ENCODE data around the gene TGFBR3.
A peak's percentile ranks its signal among the peaks of the same experiment; 100 is the strongest.

The TGFBR3 gene

DNA sequence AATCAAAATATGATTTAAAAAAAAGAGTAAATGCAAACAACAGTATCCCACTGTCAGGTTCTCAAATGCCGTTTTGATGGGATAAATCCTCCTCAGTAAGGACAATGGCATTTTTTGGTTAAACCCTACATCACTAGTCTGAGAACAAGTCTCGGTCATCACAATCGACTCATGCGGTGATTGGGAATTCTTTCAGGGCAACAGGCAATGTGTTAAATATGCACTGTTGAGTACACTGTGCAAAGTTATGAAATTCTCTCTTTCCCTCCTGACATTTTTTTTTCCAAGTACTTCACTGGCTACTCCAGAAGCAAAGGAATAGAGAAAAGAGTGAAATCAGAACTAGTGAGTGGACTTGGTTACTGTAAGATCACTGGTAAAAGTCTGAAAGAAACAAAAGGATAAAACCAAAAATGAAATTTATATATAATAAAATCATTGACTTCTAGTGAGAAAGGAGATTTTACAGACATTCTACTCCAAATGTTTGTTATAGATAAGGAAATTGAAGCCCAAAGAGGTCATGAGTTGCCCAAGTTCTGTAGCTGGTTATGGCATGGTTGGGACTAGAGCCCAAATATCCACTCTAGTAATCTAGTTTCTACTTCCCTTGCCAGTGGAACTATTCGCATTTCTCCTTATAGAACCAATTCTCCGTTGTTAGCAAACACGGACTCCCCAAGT, 111.3 kb downstream of the TGFBR3 start:
- no peak for DNase-seq

DNA sequence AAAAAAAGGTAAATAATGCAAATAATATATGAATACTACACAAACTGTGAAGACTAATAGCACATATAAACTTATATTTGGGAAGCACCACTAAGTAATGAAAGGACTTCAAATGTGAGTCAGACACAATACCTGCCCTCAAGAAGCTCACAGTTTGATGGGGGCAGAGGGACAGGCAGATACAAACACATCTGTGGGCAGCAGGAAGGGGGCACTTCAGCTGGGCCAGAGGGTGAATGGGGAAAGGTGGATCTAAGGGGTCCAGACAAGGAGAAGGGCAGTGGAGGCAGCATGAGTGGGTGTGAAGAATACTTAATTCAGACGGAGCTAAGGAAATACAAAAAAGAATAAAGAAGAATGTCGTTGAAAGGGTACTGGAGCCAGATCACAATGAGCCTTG, 114.2 kb downstream of the TGFBR3 start:
- no peak for DNase-seq

GRCh38 chr1:91770667-91771268, 115.2 kb downstream of the TGFBR3 start:
- no peak for DNase-seq

DNA sequence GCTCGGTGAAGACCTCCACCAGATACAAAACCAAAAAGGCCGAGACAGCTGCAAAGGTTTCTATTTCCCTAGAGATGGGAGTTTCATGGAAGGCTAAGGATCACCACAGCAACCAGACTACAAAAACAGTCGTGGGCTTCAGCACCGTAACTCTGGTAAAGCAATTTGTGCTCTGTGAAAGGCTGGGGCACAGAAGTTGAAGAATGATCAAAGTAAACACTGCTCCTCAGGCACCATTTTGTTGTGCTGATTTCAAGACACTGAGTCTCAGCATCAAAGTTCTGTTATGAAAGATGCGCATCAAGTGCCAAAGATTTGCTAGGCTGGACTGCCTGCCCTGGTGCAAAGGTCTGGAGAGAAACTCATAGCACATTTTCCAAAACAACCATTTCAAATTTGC, 116.2 kb downstream of the TGFBR3 start:
- no peak for DNase-seq

DNA sequence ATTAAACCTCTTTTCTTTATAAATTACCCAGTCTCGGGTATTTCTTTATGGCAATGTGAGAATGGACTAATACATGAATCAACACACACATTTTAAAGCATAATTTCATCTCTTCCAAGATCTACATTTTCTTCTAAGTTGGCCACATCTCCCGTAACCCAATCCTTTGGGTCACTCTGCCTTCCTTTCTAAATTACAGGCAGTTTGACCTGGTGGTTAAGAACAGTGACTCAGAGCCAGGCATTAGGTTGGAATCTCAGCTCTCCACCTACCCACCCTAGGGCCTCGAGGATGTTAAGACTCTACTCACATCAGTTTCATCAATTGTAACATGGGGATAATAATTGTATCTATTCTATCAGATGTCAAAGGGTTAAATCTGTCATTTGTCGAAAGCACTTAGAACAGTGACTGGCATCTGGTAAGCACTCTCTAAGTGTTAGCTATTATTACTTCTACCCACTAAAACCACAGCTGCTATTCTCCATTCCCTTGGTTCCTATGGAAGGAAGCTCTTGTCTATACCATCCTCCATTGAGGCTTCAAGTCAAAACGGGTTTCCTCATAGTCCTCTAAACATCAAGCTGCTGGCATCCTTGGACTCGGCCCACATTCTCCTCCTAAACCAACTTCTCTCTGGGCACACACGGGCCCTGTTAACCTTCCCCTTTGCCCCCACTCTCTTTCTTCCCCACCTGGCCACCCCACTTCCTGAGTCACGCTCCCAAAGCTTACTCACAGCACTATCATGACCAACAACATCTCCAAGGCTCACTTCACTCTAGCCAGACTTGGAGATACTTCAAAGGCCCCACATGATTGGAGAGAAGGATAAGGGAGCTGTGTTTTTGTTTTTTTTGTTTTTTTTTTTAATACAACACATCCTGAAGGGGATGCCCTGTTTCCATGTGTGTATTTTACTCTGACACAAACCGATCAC, 116.9 kb downstream of the TGFBR3 start:
- DNase-seq: no peak

GRCh38 chr1:91768120-91768519, 117.8 kb downstream of the TGFBR3 start:
- no peak for DNase-seq

DNA sequence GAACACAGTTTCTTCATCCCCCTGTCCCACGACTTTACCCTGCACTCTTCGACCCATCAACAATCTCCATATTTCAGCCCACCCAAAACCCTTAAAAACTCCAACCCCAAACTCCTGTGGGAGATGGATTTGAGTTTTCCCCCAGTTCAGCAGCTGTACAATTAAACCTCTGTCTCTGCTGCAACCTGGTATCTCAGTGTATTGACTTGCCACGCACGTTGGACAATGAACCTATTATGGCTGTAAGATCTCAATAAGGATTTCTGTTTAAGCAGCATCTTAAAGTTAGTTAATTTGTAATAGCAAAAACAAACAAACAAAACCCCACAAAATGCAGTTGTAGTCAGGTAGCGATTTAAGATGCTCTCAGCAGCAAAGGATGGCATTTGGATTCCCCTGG, 119.1 kb downstream of the TGFBR3 start:
- no peak for DNase-seq

GRCh38 chr1:91765880-91766443, 120.0 kb downstream of the TGFBR3 start:
- DNase-seq: peak; percentile 4

GRCh38 chr1:91765293-91765692, 120.7 kb downstream of the TGFBR3 start:
- DNase-seq: no peak

- no peak for DNase-seq
These were observed 121.4 kb downstream of the TGFBR3 start for GRCh38 chr1:91764471-91765115.

DNA sequence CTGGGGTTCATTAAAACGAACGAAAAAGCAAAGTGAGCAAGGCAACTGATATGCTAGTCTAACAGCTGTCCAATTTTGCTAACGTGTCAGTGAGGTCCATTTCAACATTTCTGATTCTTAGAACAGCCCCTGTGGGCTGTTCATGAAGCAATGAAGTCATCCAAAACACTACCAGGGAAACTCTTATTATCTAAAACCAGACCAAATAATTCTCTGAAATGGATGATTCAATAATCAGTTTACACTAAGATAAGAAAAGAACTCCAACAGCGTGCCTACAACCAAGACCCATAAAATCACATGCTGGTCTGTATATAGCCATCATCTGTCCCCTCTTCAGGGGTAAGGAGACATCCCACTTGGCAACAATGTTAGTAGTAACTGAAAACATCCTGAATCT, 122.7 kb downstream of the TGFBR3 start:
- peak; percentile 31 for DNase-seq

- DNase-seq: no peak
These were observed 124.6 kb downstream of the TGFBR3 start for GRCh38 chr1:91761295-91761721.

DNA sequence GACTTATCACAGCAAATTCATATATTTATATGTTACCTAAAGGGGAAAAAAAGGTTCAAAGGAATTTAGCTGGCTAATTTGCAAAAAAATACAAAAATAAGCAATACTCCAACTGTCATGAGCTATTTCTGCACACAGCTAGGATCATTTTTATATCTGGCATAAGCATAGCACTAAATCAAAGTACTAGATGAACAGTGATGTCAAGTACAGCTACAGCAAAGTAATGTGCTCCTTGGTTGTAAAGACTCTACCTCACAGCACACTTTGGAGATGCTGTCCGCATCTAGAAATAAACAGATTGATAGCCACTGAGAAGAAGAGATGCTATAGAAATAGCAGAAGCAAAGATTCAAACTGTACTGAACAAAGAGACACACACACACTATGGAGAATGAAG, 125.4 kb downstream of the TGFBR3 start:
- DNase-seq: no peak

DNA sequence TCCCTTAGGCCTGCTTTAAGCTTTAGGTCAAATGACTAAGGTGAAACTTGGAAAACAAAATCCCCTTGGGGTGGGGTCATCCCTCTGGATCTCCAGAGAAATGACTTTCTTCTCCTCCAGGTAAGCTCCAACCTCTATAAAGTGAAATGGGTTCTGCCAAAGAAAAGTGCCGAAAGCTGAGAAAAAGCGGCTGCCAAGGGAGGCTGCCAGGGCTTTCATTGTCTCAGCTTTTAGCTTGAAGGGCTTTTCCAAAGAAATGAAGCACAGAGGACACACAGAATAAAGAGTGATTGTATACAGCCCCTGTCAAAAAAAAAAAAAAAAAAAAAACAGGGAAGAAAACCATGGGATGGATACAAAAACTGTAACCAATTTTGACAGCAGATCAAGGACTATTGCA, 126.9 kb downstream of the TGFBR3 start:
- no peak for DNase-seq

DNA sequence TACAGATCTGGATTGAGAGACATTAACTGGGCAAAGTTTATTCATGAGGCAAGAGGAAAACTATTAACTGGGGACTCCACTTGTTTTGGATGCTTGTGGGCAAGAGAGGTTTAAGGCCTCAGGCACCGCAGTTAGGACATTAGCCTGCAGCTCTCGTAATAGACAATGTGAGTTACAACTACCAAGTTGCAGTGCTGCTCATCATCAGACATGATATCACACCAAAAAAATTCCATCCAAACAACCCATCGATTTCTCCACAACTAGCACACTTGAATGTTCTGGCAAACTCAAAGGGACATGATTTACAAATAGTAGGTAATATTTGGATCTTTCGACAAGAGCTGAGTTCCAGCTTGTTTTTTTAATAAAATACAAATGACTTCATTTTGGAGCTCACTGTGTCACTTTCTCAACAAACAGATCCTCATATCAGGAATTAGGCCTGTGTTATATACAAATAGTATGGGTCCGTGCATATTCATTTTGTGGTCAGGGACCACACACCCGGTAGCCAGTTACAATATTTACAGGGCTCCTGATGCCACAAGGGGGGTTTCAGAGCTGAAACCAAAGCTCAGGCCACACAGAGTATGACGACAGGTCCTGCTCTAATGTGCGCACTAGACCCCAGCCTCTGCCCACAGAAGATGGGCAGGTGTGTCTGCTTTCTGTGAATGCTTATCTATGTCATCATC, 128.0 kb downstream of the TGFBR3 start:
- DNase-seq: no peak

- DNase-seq: no peak
These were observed 130.2 kb downstream of the TGFBR3 start for GRCh38 chr1:91755702-91756287.

DNA sequence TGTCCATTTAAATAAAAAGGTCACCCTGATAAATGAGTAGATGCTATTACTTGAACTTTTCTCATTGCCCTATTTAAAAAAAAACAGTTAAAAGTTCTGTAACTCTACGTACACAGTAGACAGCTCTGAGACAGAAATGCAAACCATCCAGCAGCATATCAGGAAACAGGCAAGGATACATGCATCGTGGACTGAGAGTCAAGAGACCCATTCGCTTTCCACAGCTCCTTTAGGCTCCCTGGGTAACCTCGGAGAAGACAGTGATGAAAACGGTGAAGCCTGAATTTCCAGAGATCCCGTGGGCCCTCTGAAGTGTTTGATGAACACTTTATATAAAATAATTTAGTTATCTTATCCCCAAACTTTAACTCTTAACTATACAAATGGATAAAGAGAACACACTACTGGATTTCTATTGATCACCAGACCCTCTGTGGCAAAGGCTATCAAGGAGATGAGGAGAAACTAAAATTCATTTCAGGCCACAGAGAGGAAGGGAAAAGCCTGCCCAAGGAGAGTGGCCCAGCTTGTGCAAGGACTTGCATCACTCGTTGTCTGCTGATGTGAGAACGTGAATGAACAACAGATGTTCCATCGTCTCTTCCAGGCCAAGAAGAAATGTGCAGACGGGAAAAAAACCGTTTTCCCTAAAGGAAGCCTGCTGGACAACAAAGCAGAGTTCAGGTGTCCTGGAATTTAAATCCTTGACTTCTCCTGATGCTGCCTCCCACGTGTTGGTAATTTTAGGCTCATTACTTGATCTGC, 131.0 kb downstream of the TGFBR3 start:
- DNase-seq: no peak

GRCh38 chr1:91754348-91754747, 131.6 kb downstream of the TGFBR3 start:
- DNase-seq: no peak

- DNase-seq: no peak
These were observed 132.1 kb downstream of the TGFBR3 start for GRCh38 chr1:91753878-91754277.

DNA sequence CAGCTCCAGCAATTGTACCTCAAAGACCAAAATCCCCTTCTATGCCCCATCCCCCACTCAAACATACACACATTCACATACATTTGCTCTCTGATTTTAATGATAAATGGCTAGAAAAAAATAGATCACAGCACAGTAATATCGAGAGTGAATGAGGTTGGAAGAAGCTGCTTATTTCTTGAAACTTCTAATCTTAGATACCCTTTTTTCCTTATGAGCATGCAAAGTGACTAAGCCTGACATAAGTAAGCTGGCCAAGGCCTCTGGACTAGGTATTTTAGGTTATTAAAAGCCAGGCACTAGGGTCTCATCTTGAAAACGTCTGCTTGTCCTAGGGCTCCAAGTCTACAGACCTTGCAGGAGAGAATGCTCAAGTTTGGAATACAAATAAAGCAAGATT, 133.6 kb downstream of the TGFBR3 start:
- no peak for DNase-seq

DNA sequence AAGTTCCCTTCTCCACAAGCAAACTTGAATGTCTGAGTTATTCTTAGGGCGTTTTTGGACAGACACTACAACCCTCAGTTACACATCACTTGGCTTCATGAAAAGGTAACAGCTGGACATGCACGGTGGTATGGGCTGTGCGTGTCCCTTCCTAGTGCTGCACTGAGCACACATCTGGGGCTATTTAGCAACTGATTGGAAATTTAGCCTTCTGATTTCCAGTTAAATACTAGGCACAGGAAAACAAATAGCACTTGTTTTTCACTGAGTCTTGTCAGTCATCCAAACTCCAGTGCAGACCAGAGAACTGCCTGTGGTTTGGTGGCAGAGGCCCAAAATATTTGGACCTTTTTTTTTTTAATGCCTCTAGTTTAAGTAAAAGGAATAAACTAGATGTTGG, 134.7 kb downstream of the TGFBR3 start:
- DNase-seq: no peak
